Measurements from ENCODE around the gene EEPD1. TPM values are rescaled to one million over a fixed set of nuclear protein-coding genes. Genes with fewer than 3 reads are reported as not detected.

Gene EEPD1
- total RNA-seq, 1 experiment from 2014 or later, result 48.0 TPM

DNA sequence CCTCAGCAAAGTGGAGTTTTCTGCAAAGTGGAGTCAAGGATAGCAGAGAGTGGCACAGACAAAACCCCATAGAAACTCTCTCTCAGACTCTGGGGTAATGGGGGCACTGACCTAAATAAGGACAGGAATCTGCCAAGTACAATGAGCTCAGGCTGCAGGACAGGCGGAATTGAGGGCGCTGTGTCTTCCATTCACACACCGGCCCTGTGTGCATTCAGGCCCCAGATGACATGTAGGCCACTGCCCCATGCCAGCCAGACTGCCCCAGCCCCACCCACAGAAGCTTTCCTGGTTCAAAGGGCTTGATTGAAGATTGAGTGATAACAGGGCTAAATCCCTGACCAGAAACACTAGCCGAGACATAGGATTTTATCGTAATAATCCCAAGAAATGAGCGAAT, 52.7 kb downstream of the EEPD1 start:
- Histone ChIP-seq H3K27ac (ENCODE audit: low read length) (peak overlapping the region; percentile 64), H3K27me3 (ENCODE audit: control insufficient read depth, insufficient read depth, low read length) (no peaks in the 10 kb centered on the region), H3K4me3 (ENCODE audit: low read depth in 2 of 2, low read length in 2 of 2) (no peak overlapping the region), H3K36me3 (ENCODE audit: control insufficient read depth, insufficient read depth, low read length) (no peaks in the 10 kb centered on the region), H3K9me3 (ENCODE audit: control insufficient read depth, insufficient read depth, low read depth, low read length) (no peaks in the 10 kb centered on the region), H3K4me1 (ENCODE audit: control insufficient read depth, insufficient read depth, low read length) (peaks cover 91% of the 10 kb centered on the region)
- in situ Hi-C loops (cut with HindIII; ENCODE audit: low pct_unique_long_range_greater_than_20kb, low sequenced_read_pairs) (no loop called here), intact Hi-C loops (cut with micrococcal nuclease; ENCODE audit: unreplicated experiment) (no loop called here)
- no TSS peak for BruUV-seq (replicated peaks)
- ChIA-PET POLR2A (no interaction called here), CTCF (no interaction called here)
- DNase-seq (ENCODE audit: low read depth, low spot score), result no peak
- no peak for ATAC-seq
- TF ChIP-seq SIN3A (IDR thresholded peaks at IDR 0.05; ENCODE audit: borderline replicate concordance, insufficient read depth, low read depth, low read length), result no peak
- no peak for TF ChIP-seq POLR2AphosphoS5 (IDR thresholded peaks at IDR 0.05; ENCODE audit: low read depth, low read length)
- no peak for TF ChIP-seq CTCF (IDR thresholded peaks at IDR 0.05)
- TF ChIP-seq, protein P1, sequence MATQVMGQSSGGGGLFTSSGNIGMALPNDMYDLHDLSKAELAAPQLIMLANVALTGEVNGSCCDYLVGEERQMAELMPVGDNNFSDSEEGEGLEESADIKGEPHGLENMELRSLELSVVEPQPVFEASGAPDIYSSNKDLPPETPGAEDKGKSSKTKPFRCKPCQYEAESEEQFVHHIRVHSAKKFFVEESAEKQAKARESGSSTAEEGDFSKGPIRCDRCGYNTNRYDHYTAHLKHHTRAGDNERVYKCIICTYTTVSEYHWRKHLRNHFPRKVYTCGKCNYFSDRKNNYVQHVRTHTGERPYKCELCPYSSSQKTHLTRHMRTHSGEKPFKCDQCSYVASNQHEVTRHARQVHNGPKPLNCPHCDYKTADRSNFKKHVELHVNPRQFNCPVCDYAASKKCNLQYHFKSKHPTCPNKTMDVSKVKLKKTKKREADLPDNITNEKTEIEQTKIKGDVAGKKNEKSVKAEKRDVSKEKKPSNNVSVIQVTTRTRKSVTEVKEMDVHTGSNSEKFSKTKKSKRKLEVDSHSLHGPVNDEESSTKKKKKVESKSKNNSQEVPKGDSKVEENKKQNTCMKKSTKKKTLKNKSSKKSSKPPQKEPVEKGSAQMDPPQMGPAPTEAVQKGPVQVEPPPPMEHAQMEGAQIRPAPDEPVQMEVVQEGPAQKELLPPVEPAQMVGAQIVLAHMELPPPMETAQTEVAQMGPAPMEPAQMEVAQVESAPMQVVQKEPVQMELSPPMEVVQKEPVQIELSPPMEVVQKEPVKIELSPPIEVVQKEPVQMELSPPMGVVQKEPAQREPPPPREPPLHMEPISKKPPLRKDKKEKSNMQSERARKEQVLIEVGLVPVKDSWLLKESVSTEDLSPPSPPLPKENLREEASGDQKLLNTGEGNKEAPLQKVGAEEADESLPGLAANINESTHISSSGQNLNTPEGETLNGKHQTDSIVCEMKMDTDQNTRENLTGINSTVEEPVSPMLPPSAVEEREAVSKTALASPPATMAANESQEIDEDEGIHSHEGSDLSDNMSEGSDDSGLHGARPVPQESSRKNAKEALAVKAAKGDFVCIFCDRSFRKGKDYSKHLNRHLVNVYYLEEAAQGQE (IDR thresholded peaks at IDR 0.05; ENCODE audit: insufficient read depth in 1 of 2, low read depth in 2 of 2, low read length in 1 of 2), result no peak
- no peak for TF ChIP-seq TCF7L2 (IDR thresholded peaks at IDR 0.05; ENCODE audit: low read depth, low read length)

DNA sequence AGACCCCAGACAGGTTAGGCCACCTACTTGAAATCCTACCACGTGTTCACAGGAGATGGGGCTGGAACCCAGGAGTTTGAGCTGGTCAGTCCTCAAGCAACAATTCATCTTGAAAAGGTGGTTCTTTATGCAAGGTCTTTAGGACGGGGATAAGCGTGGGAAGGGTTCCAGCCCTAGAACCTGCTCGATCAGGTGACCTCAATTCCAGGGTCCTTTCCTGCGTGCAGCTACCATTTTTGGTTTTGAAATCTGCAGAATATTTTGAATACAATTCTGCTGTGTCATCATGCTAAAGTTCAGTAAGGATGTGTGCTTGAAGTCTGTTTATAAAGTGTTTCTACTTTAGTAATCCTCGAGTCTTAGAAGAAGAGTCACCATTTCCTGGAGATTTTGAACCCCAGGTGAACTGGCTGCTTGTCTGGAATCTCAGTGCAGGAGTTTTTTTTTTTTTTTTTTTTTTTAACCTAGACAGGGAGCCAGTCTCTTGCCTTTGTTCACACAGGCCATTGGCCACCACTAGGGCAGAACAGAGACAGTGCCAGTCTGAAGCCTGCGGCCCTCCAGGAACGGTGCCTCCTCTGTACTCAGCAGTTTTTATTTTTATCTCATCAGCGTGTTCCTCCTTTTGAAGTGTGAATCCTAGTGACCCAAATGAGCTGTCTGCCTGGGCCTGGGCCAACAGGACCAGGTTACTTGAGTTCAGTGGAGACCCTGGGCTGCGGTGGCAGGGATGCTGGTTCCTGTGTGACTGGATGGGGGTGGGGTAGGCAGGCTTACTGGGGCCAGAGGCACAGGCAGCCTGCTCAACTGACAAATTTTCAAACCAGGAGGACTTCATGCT, 54.6 kb downstream of the EEPD1 start:
- no peaks in the 10 kb centered on the region for H3K36me3 ChIP-seq (ENCODE audit: control insufficient read depth, insufficient read depth, low read length)
- DNase-seq (ENCODE audit: low read depth, low spot score), result no peak
- ChIA-PET CTCF (interaction anchor here (0.6 to 0.7 kb wide), 3 partner anchors 11 to 669 kb away, joined by 3 read pairs; no protein-coding TSS in a partner anchor), POLR2A (interaction anchor here (0.5 kb wide), 1 partner anchor 9 kb away, joined by 3 read pairs; no protein-coding TSS in a partner anchor)
- TF ChIP-seq CTCF (IDR thresholded peaks at IDR 0.05) (no peak), TCF7L2 (IDR thresholded peaks at IDR 0.05; ENCODE audit: low read depth, low read length) (no peak), SIN3A (IDR thresholded peaks at IDR 0.05; ENCODE audit: borderline replicate concordance, insufficient read depth, low read depth, low read length) (no peak)
- H3K27ac ChIP-seq (ENCODE audit: low read length), result peak overlapping the region; percentile 78
- H3K4me1 ChIP-seq (ENCODE audit: control insufficient read depth, insufficient read depth, low read length), result peaks cover 74% of the 10 kb centered on the region
- no peaks in the 10 kb centered on the region for H3K9me3 ChIP-seq (ENCODE audit: control insufficient read depth, insufficient read depth, low read depth, low read length)
- intact Hi-C loops (cut with micrococcal nuclease; ENCODE audit: unreplicated experiment) (no loop called here), in situ Hi-C loops (cut with HindIII; ENCODE audit: low pct_unique_long_range_greater_than_20kb, low sequenced_read_pairs) (no loop called here)
- no peak overlapping the region for H3K4me3 ChIP-seq (ENCODE audit: low read depth in 2 of 2, low read length in 2 of 2)
- peak; percentile 62 for ATAC-seq
- BruUV-seq (replicated peaks), result no TSS peak
- no peaks in the 10 kb centered on the region for H3K27me3 ChIP-seq (ENCODE audit: control insufficient read depth, insufficient read depth, low read length)

All from Panc1 (cell line).